Measurements from ENCODE around the gene SFXN5.

SFXN5 gene

DNA sequence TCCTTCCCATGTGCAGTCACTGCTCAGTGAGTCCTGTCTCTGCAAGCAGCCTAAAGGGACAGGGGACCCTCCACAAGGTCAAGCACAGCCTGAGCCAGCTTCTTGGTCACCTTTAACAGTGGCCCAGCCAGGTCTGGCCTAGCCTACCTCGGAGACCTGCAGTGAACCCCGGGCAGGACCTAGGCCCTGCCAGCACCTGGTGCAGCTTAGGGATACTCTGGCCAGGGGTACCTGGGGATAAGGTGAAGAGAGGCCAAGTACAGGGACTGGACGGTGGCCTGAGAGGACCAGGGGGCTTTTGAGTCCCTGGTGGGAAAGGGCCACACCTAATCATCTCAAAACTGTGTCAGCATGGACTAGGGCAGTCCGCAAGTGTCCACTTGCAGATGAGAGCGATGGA lies 86.4 kb downstream of the SFXN5 start:
- TF ChIP-seq, protein P1, sequence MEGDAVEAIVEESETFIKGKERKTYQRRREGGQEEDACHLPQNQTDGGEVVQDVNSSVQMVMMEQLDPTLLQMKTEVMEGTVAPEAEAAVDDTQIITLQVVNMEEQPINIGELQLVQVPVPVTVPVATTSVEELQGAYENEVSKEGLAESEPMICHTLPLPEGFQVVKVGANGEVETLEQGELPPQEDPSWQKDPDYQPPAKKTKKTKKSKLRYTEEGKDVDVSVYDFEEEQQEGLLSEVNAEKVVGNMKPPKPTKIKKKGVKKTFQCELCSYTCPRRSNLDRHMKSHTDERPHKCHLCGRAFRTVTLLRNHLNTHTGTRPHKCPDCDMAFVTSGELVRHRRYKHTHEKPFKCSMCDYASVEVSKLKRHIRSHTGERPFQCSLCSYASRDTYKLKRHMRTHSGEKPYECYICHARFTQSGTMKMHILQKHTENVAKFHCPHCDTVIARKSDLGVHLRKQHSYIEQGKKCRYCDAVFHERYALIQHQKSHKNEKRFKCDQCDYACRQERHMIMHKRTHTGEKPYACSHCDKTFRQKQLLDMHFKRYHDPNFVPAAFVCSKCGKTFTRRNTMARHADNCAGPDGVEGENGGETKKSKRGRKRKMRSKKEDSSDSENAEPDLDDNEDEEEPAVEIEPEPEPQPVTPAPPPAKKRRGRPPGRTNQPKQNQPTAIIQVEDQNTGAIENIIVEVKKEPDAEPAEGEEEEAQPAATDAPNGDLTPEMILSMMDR (IDR thresholded peaks at IDR 0.05; ENCODE audit: insufficient read depth, low read depth, low read length, missing control alignments): no peak
- no peak for DNase-seq (ENCODE audit: low read depth)
- no peak overlapping the region for H3K4me3 ChIP-seq (ENCODE audit: low read depth, low read length)

DNA sequence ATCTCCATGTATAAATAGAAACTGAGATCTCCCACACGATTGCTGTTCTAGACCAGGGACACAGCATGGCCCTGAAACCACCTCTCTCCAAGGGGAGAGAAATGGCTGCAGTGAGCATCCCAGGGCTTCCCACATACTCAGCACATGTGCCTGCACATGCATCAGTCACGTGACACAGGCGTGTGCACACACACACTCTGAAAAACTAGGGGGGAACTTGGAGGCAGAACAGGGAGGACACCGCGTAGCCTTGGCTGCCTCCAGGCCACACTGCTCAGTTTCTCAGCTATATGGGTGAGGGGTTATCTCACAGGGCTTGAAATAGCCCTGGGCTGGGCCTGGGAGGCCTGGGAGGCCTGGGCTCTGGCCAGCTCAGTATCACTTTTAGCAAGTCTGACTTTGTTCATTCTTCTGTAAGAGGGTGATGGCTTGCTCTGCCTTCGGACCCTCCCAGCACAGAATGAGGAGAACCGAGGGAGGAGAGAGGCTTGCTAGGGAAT lies 87.3 kb downstream of the SFXN5 start:
- TF ChIP-seq, protein P1 (IDR thresholded peaks at IDR 0.05; ENCODE audit: insufficient read depth, low read depth, low read length, missing control alignments): no peak
- no peak for DNase-seq (ENCODE audit: low read depth)
- H3K4me3 ChIP-seq (ENCODE audit: low read depth, low read length): no peak overlapping the region

DNA sequence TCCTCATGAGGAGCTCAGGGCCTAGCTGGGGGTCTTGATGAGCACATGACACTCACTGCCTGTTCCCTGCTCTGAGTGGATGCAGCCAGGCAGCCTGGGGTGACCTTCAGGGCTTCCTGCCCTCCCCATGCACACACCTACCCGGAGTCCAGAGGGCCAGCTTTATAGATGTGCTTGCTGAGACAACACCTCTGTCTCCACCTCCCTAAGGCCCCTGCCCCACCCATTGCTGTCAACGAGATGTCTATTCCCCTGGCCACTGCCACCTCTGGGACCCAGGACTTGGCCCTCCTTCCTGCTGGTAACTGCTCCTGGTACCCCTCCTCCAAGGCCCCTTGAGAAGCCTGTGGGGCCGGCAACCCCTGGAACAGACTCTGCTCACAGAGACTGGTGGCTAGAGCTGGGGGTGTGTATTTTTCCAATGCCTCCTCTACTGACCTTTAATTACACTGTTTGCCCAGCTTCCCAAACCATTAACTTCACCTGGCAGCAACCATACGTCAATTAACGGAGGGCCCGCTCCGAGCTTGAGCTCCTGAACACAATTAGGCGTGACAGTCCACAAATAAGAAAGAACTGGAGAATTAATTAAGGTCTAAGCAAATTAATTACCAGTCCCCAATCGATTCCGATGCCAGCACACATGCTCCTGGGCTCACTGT lies 87.9 kb downstream of the SFXN5 start:
- no peak overlapping the region for H3K4me3 ChIP-seq (ENCODE audit: low read depth, low read length)
- TF ChIP-seq, protein P1 (IDR thresholded peaks at IDR 0.05; ENCODE audit: insufficient read depth, low read depth, low read length, missing control alignments): no peak
- no peak for DNase-seq (ENCODE audit: low read depth)

DNA sequence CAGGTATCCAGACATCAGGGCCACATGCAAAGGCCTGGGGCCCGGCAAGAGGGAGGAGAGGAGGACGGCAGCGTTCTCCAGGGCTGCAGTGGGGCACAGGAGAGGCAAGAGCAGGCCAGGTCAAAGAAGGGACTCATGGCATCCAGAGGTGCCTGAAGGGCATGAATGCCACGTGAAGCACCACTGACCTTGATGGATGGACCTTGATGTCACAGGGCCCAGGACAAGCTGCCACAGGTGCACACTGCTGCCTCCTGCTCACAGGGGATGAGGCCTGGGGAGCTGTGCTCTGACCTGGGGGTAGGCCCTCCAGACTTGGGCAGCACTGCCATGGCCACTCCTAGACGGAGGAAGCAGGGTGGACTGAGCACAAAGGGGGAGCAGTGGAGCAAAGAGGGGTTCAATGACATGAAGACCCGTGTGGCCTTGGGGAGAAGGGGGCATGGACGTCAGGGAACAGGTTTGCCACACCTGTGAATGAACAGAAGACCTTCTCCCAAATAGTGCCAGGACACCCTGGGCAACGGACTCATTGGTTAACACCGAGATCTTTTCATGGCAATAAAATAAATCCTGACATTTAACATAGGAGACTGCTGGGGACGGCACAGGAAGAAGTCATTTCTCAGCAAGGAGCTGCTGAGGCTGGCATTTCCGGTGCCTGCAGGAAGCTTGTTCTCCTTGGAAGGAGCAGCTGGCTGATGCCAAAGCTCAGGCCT lies 88.6 kb downstream of the SFXN5 start:
- TF ChIP-seq, protein P1 (IDR thresholded peaks at IDR 0.05; ENCODE audit: insufficient read depth, low read depth, low read length, missing control alignments): no peak
- no peak overlapping the region for H3K4me3 ChIP-seq (ENCODE audit: low read depth, low read length)
- no peak for DNase-seq (ENCODE audit: low read depth)

DNA sequence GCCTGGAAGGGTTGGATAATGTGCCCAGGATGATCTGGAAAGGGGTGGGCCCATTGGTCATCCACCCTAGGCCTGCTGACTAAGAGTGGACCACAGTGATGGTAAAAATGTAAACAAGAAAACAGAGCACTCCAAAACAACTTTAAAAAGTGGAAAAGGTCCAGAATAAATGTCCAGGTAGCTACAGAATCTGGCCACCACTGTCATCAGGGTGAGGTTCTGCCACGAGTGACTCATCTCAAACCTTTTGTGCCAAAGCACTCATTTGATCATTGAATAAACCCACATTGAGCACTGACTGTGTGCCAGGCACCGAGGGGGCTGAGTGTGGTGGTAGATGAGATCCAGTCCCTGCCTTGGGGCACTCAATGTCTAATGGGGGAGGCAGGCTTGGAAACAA lies 89.3 kb downstream of the SFXN5 start:
- no peak for DNase-seq (ENCODE audit: low read depth)
- no peak overlapping the region for H3K4me3 ChIP-seq (ENCODE audit: low read depth, low read length)
- TF ChIP-seq, protein P1 (IDR thresholded peaks at IDR 0.05; ENCODE audit: insufficient read depth, low read depth, low read length, missing control alignments): no peak

DNA sequence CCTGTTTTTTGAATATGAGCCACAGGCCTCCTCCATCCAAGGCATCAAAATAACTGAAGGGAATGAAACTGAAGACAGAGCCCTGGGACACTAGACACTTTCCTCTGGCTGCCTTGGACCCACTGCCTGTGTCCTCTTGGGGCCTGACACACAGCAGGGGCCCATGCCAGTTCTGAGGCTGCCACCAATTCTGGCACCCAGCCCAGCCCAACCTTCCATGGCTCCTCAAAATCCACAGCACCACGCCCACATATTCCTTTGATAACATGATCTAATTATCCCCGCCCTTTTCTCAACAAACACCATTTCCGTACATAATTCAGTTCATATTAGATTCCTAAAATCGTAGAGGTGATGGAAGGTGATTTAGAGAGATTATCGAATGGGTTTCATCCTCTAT lies 90.0 kb downstream of the SFXN5 start:
- H3K4me3 ChIP-seq (ENCODE audit: low read depth, low read length): no peak overlapping the region
- no peak for DNase-seq (ENCODE audit: low read depth)
- TF ChIP-seq, protein P1 (IDR thresholded peaks at IDR 0.05; ENCODE audit: insufficient read depth, low read depth, low read length, missing control alignments): no peak

Measured in GM12865 (cell line).